HCT116 (cell line): ENCODE data around the gene RBFOX2. TPM values are rescaled to one million over a fixed set of nuclear protein-coding genes. Genes with fewer than 3 reads are reported as not detected.

Experiments
- ATAC-seq: fragments of 200-7000 bp; cut with Tn5 transposase; 2 replicates; pipeline ENCODE4 v1.9.1; 2020; ENCODE audit warnings: mild to moderate bottlenecking, moderate library complexity
- BruUV-seq: library from RNA; stranded (reverse); fragments of 400-500 nt; replicated peaks from 2 replicates; lab custom pipeline; 2021; lab: Mats Ljungman, UMichigan
- CTCF ChIA-PET: fragments of 300-600 bp; sonication (Branson Sonifier 250); formaldehyde crosslinking; loops from one replicate; lab custom pipeline; 2021; ENCODE audit warnings: antibody characterized with exemption; lab: Charles Lee
- POLR2A ChIA-PET: fragments of 300-600, 350-600 bp; sonication (Branson Sonifier 250); formaldehyde crosslinking; loops from one replicate; lab custom pipeline; 2021; ENCODE audit warnings: antibody characterized with exemption; lab: Charles Lee
- RAD21 ChIA-PET, 2 experiments: fragments of 300-600 bp; sonication (Branson Sonifier 250); formaldehyde crosslinking; loops; one replicate each; lab custom pipeline; 2023; ENCODE audit warnings: low total read pairs in 2 of 2; ENCODE audit not compliant: uncharacterized antibody in 2 of 2, unreplicated experiment in 2 of 2, low non-redundant PET in 1 of 2; lab: Charles Lee
- DNase-seq: peaks from one replicate; pipeline ENCODE4 v3.0.0-alpha.2; 2010; ENCODE audit warnings: low read depth, low spot score
- H2AFZ ChIP-seq: fragments of 200-600 bp; shearing (Covaris generic), sonication (generic); 2 replicates; pipeline ENCODE4 v1.6.1; 2017; ENCODE audit warnings: low read depth, mixed run types, mixed read lengths, antibody characterized with exemption, low read length; ENCODE audit not compliant: poor library complexity, severe bottlenecking
- H3K27ac ChIP-seq: 2 replicates; pipeline ENCODE4 v1.5.1; 2012; ENCODE audit warnings: low read depth, low read length
- H3K27me3 ChIP-seq: fragments of 200-600 bp; sonication (generic); 2 replicates; pipeline ENCODE4 v1.6.1; 2016; ENCODE audit warnings: mixed run types, low read length, mixed read lengths; ENCODE audit not compliant: insufficient read depth
- H3K36me3 ChIP-seq, 2 experiments: fragments of 200-500 bp in 1 of 2; fragments of 200-600 bp in 1 of 2; sonication (Bioruptor generic) in 1 of 2; sonication (generic) in 1 of 2; 2 replicates each; pipeline versions ENCODE4 v1.5.1 to v1.6.1; 2014 to 2016; ENCODE audit warnings: low read length in 2 of 2, inconsistent platforms in 1 of 2, mixed read lengths in 1 of 2, mixed run types in 1 of 2; ENCODE audit not compliant: insufficient read depth in 2 of 2, control insufficient read depth in 1 of 2
- H3K4me1 ChIP-seq, 2 experiments: fragments of 200-600 bp in 1 of 2; sonication (generic) in 1 of 2; 2 replicates each; pipeline versions ENCODE4 v1.5.1 to v1.6.1; 2012 to 2017; ENCODE audit warnings: low read length in 2 of 2, inconsistent platforms in 1 of 2, mild to moderate bottlenecking in 1 of 2, mixed read lengths in 1 of 2, mixed run types in 1 of 2, moderate library complexity in 1 of 2; ENCODE audit not compliant: insufficient read depth in 2 of 2, control insufficient read depth in 1 of 2
- H3K4me2 ChIP-seq: fragments of 200-600 bp; sonication (generic); 2 replicates; pipeline ENCODE4 v1.6.1; 2017; ENCODE audit warnings: mixed run types, low read length, mixed read lengths
- H3K4me3 ChIP-seq, 2 experiments: fragments of 200-600 bp in 1 of 2; sonication (generic) in 1 of 2; replicated peaks in 1 of 2; 2 replicates each; pipeline ENCODE4 v1.5.1; 2011 to 2016; ENCODE audit warnings: low read length in 2 of 2, control low read depth in 1 of 2, low read depth in 1 of 2, mild to moderate bottlenecking in 1 of 2, mixed read lengths in 1 of 2, mixed run types in 1 of 2
- H3K79me2 ChIP-seq: fragments of 200-600 bp; sonication (generic); 2 replicates; pipeline ENCODE4 v1.6.1; 2017; ENCODE audit warnings: mild to moderate bottlenecking, mixed run types, low read length, moderate library complexity, mixed read lengths; ENCODE audit not compliant: insufficient read depth
- H3K9ac ChIP-seq: fragments of 200-600 bp; sonication (generic); 2 replicates; pipeline ENCODE4 v1.6.1; 2016; ENCODE audit warnings: low read length, mixed read lengths
- H3K9me2 ChIP-seq: fragments of 200-600 bp; sonication (generic), shearing (Covaris generic); 2 replicates; pipeline ENCODE4 v1.6.1; 2017; ENCODE audit warnings: mixed run types, mild to moderate bottlenecking, moderate library complexity; ENCODE audit not compliant: insufficient read depth
- H3K9me3 ChIP-seq, 2 experiments: fragments of 200-500 bp in 1 of 2; fragments of 200-600 bp in 1 of 2; sonication (Bioruptor generic) in 1 of 2; sonication (generic) in 1 of 2; 2 replicates each; pipeline ENCODE4 v1.6.1; 2014 to 2017; ENCODE audit warnings: low read length in 2 of 2, mixed read lengths in 2 of 2, inconsistent platforms in 1 of 2, low read depth in 1 of 2, mild to moderate bottlenecking in 1 of 2, mixed run types in 1 of 2, moderate library complexity in 1 of 2; ENCODE audit not compliant: control insufficient read depth in 1 of 2, insufficient read depth in 1 of 2
- H4K20me1 ChIP-seq: fragments of 200-600 bp; sonication (generic), shearing (Covaris generic); 2 replicates; pipeline ENCODE4 v1.6.1; 2017; ENCODE audit warnings: mixed run types, mild to moderate bottlenecking, moderate library complexity; ENCODE audit not compliant: insufficient read depth
- ATF3 ChIP-seq: IDR thresholded peaks from 2 replicates; pipeline ENCODE4 v1.6.1; 2012
- EGR1 ChIP-seq: IDR thresholded peaks from 2 replicates; pipeline ENCODE4 v1.6.1; 2012; ENCODE audit warnings: low read depth
- EZH2 ChIP-seq: fragments of 200-600 bp; sonication (generic); IDR thresholded peaks from 2 replicates; pipeline ENCODE4 v1.6.1; 2017; ENCODE audit warnings: antibody characterized with exemption, mixed run types
- FOSL1 ChIP-seq: IDR thresholded peaks from 2 replicates; pipeline ENCODE4 v1.6.1; 2012; ENCODE audit warnings: low read depth
- RAD21 ChIP-seq: IDR thresholded peaks from 2 replicates; pipeline ENCODE4 v1.6.1; 2012; ENCODE audit warnings: low read depth, mild to moderate bottlenecking
- ZFX ChIP-seq: fragments of 450-650 bp; IDR thresholded peaks from 2 replicates; pipeline ENCODE4 v1.6.1; 2017
- intact Hi-C: fragments of 100-400 bp; cut with micrococcal nuclease; formaldehyde crosslinking; loops from 2 replicates; pipeline ENCODE4 v1.10.0; 2022
- total RNA-seq: library from RNA; stranded (reverse); gene quantifications from one replicate; pipeline ENCODE4 v1.2.1, GENCODE V29; 2021; ENCODE audit not compliant: unreplicated experiment
- TF ChIP-seq, protein P1 (sequence below), 3 experiments: fragments of 200-600 bp in 1 of 3; sonication (generic) in 1 of 3; IDR thresholded peaks in 2 of 3; conservative IDR thresholded peaks in 1 of 3; 2 replicates each; pipeline ENCODE4 v1.5.1; 2012 to 2017; ENCODE audit warnings: low read depth in 2 of 3, low read length in 2 of 3, antibody characterized with exemption in 1 of 3, borderline replicate concordance in 1 of 3, control low read depth in 1 of 3, mild to moderate bottlenecking in 1 of 3, mixed read lengths in 1 of 3, mixed run types in 1 of 3, moderate library complexity in 1 of 3; ENCODE audit not compliant: insufficient read depth in 1 of 3
- TF ChIP-seq, protein P2 (sequence below): IDR thresholded peaks from 2 replicates; pipeline ENCODE4 v1.6.1; 2012
- TF ChIP-seq, protein P3 (sequence below): IDR thresholded peaks from 2 replicates; pipeline ENCODE4 v1.6.1; 2012; ENCODE audit warnings: low read depth

Gene RBFOX2
- total RNA-seq, 1 experiment from 2014 or later, result 83.9 TPM

DNA sequence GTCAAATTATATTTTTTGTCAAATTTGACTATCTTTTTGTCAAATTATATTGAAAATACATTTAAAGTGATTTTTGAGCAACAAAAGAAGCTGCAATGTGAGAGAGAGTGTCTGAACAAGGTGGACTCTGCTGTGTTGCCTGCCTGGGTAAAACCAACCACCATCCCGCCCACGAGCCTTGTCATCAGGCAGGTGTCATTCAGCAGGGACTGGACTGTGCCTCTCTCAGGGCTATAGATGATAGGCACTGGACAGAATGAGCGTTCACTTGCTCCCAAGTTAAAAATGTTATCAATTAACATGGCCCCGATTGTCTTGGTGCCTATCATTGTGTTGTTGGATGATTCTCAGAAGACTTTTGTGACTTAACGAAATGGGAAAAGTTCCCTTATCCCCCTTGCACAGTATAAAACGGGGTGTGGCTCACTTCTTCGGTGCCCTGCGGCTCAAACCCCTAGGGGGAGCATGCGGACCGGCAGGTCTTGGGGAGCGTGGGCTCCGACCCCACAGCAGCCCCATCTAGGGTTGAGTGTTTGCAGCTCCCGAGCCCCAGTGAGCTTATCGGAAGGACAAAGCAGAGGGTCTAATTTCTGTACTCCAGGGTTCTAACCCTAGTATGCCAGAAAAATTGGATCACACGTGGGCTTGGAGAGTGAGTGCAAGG lies 309.3 kb downstream of the RBFOX2 start:
- Histone ChIP-seq H3K9me2 (no peaks in the 10 kb centered on the region), H3K9ac (no peak overlapping the region)
- TF ChIP-seq, protein P1, sequence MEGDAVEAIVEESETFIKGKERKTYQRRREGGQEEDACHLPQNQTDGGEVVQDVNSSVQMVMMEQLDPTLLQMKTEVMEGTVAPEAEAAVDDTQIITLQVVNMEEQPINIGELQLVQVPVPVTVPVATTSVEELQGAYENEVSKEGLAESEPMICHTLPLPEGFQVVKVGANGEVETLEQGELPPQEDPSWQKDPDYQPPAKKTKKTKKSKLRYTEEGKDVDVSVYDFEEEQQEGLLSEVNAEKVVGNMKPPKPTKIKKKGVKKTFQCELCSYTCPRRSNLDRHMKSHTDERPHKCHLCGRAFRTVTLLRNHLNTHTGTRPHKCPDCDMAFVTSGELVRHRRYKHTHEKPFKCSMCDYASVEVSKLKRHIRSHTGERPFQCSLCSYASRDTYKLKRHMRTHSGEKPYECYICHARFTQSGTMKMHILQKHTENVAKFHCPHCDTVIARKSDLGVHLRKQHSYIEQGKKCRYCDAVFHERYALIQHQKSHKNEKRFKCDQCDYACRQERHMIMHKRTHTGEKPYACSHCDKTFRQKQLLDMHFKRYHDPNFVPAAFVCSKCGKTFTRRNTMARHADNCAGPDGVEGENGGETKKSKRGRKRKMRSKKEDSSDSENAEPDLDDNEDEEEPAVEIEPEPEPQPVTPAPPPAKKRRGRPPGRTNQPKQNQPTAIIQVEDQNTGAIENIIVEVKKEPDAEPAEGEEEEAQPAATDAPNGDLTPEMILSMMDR (IDR thresholded peaks at IDR 0.05 in 2 of 3, conservative IDR thresholded peaks at IDR 0.05 in 1 of 3; ENCODE audit: borderline replicate concordance in 1 of 3, insufficient read depth in 1 of 3, low read depth in 2 of 3, low read length in 2 of 3), result peak; percentile 23 to 48 (median 44); a peak in 5 of 6 replicates
- TF ChIP-seq FOSL1, result no peak
- TF ChIP-seq RAD21, result peak; percentile 20; the same call in 1 of the 2 replicates
- no peak for TF ChIP-seq ATF3
- TF ChIP-seq, all 23 proteins: peak for 2
- no peaks in the 10 kb centered on the region for H3K27me3 ChIP-seq
- peak; percentile 79 for ATAC-seq
- CTCF ChIA-PET, result no interaction called here
- no peak overlapping the region for H3K27ac ChIP-seq
- no peaks in the 10 kb centered on the region for H3K36me3 ChIP-seq
- H3K9me3 ChIP-seq, result no peaks in the 10 kb centered on the region
- 0 out of 2 replicates have a peak overlapping the region, but pooled peaks have one; percentile 2 for H3K4me2 ChIP-seq
- H4K20me1 ChIP-seq, result no peaks in the 10 kb centered on the region
- H3K79me2 ChIP-seq, result no peaks in the 10 kb centered on the region
- no peak overlapping the region for H2AFZ ChIP-seq
- no peak overlapping the region for H3K4me3 ChIP-seq
- H3K4me1 ChIP-seq, result no peaks in the 10 kb centered on the region
- no peak for DNase-seq
- no TSS peak for BruUV-seq
- POLR2A ChIA-PET, result no interaction called here
- intact Hi-C loops, result no loop called here
- RAD21 ChIA-PET, result no interaction called here

DNA sequence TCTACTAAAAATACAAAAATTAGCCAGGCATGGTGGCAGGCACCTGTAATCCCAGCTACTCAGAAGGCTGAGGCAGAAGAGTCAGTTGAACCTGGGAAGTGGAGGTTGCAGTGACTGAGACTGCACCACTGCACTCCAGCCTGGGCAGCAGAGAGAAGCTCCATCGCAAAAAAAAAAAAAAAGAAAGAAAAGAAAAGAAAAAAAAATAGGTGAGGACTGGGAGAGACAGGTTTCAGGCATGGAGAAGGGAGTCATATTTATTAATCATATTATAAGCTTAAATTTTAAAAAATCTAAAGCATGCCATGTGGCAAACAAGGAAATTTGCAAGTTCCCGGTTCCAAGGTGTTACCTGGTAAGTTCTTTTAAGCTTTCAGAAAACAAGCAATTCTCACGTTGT lies 311.1 kb downstream of the RBFOX2 start, which contains the start of gene APOL5:
Gene APOL5, plus strand, starts transcription at position 301 of the 400 bp plus-strand sequence. Its CDS starts 0 bp downstream, at position 301.
- POLR2A ChIA-PET, result interaction anchor here (0.6 kb wide), 1 partner anchor 336 kb away, joined by 3 read pairs; no protein-coding TSS in a partner anchor
- no TSS peak for BruUV-seq
- TF ChIP-seq ZFX (no peak), EGR1 (no peak), EZH2 (no peak)
- TF ChIP-seq, protein P2, sequence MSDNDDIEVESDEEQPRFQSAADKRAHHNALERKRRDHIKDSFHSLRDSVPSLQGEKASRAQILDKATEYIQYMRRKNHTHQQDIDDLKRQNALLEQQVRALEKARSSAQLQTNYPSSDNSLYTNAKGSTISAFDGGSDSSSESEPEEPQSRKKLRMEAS, result no peak
- TF ChIP-seq, protein P3, sequence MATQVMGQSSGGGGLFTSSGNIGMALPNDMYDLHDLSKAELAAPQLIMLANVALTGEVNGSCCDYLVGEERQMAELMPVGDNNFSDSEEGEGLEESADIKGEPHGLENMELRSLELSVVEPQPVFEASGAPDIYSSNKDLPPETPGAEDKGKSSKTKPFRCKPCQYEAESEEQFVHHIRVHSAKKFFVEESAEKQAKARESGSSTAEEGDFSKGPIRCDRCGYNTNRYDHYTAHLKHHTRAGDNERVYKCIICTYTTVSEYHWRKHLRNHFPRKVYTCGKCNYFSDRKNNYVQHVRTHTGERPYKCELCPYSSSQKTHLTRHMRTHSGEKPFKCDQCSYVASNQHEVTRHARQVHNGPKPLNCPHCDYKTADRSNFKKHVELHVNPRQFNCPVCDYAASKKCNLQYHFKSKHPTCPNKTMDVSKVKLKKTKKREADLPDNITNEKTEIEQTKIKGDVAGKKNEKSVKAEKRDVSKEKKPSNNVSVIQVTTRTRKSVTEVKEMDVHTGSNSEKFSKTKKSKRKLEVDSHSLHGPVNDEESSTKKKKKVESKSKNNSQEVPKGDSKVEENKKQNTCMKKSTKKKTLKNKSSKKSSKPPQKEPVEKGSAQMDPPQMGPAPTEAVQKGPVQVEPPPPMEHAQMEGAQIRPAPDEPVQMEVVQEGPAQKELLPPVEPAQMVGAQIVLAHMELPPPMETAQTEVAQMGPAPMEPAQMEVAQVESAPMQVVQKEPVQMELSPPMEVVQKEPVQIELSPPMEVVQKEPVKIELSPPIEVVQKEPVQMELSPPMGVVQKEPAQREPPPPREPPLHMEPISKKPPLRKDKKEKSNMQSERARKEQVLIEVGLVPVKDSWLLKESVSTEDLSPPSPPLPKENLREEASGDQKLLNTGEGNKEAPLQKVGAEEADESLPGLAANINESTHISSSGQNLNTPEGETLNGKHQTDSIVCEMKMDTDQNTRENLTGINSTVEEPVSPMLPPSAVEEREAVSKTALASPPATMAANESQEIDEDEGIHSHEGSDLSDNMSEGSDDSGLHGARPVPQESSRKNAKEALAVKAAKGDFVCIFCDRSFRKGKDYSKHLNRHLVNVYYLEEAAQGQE, result no peak
- TF ChIP-seq, protein P1 (IDR thresholded peaks at IDR 0.05 in 2 of 3, conservative IDR thresholded peaks at IDR 0.05 in 1 of 3; ENCODE audit: borderline replicate concordance in 1 of 3, insufficient read depth in 1 of 3, low read depth in 2 of 3, low read length in 2 of 3), result no peak

More for the DNA sequence above, 311.1 kb downstream of the RBFOX2 start, which contains the start of gene APOL5:
- no peaks in the 10 kb centered on the region for H4K20me1 ChIP-seq
- no peak for ATAC-seq
- H3K79me2 ChIP-seq, result no peaks in the 10 kb centered on the region
- no peak within 1 kb of the TSS for H3K9ac ChIP-seq
- no peaks in the 10 kb centered on the region; a peak in 2 of 4 replicates for H3K9me3 ChIP-seq
- H3K4me3 ChIP-seq, result no peak within 1 kb of the TSS
- CTCF ChIA-PET, result interaction anchor here (0.6 kb wide), 1 partner anchor 512 kb away, joined by 3 read pairs; no protein-coding TSS in a partner anchor
- no peak within 1 kb of the TSS for H3K4me2 ChIP-seq
- no peaks in the 10 kb centered on the region for H3K9me2 ChIP-seq
- no peak within 1 kb of the TSS for H3K27ac ChIP-seq
- no peaks in the 10 kb centered on the region for H3K4me1 ChIP-seq
- H3K36me3 ChIP-seq, result no peaks in the 10 kb centered on the region
- DNase-seq, result no peak
- H2AFZ ChIP-seq, result no peak within 1 kb of the TSS
- no peaks in the 10 kb centered on the region for H3K27me3 ChIP-seq
- RAD21 ChIA-PET, result no interaction called here
- intact Hi-C loops, result no loop called here
